Lower leg skin (tissue), 4 donors: ENCODE measurements around the gene HNRNPL. TPM values are rescaled to one million over a fixed set of nuclear protein-coding genes. Genes with fewer than 3 reads are reported as not detected.
"Not testable (repeated sequence)": the region's sequence is repeated elsewhere in the genome, so short reads cannot be mapped to it uniquely, and the experiment has no call there.

Source experiments
- DNase-seq, 2 donors: peaks; one replicate each; pipeline ENCODE4 v3.0.0-alpha.2; 2019; ENCODE audit warnings: low spot score in 2 of 2
- H3K4me3 ChIP-seq: fragments of 200-600 bp; sonication (generic); 2 replicates; pipeline ENCODE4 v1.5.1; 2017; ENCODE audit warnings: mild to moderate bottlenecking, low read depth; ENCODE audit not compliant: poor library complexity, severe bottlenecking
- POLR2A ChIP-seq, 2 donors: fragments of 450-650 bp; IDR thresholded peaks; one replicate each; pipeline ENCODE4 v1.6.1; 2016 to 2017; ENCODE audit warnings: antibody characterized with exemption in 2 of 2, mild to moderate bottlenecking in 1 of 2, moderate library complexity in 1 of 2
- WGBS, 2 donors: methylation state at CpG; one replicate each; pipeline ENCODE4 v1.1.5; 2018; 5-methylcytosine and 5-hydroxymethylcytosine counted together
- intact Hi-C: fragments of 100-400 bp; cut with DNase I; formaldehyde crosslinking; loops from one replicate; pipeline ENCODE4 v1.15.0; 2023; ENCODE audit warnings: low total_unique reads
- total RNA-seq, 4 donors: library from RNA; depleted of rRNA; stranded (reverse); fragments of >200 nt; gene quantifications; one replicate each; pipeline ENCODE4 v1.1.0, GENCODE V29; 2016
- TF ChIP-seq, protein P1 (sequence below), 3 donors: fragments of 450-650 bp; IDR thresholded peaks; one replicate each; pipeline ENCODE4 v1.5.1; 2016; ENCODE audit warnings: antibody characterized with exemption in 3 of 3, mild to moderate bottlenecking in 3 of 3, moderate library complexity in 2 of 3

The HNRNPL gene
- total RNA-seq, 4 donors from 2014 or later: 147 to 203 (median 177) TPM

DNA sequence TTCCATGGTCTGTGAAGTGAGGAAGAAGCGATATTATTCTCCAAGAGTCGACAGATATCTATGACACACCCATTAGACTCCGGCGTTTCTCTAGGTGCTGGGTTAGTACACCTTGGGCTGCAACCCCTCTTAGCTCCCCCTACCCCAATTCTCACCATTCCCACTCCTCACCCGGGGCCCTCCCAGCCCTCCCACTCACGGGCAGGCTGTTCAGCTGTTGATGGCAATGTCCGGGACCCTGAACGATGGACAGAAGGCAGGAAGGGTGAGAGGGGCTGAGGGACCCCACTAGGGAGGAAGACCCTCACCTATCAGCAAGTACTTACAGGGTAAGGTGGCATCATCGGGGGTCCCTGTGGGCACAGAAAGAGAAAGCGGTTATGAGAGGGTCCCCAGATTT is 46.2 kb downstream of the HNRNPL start:
- intact Hi-C loops: no loop called here
- 91 to 92% methylated on average over 10 of the region's 10 CpGs for WGBS, 2 donors
- H3K4me3 ChIP-seq: no peak overlapping the region
- no peak for TF ChIP-seq POLR2A (IDR thresholded peaks at IDR 0.05)
- TF ChIP-seq, protein P1, sequence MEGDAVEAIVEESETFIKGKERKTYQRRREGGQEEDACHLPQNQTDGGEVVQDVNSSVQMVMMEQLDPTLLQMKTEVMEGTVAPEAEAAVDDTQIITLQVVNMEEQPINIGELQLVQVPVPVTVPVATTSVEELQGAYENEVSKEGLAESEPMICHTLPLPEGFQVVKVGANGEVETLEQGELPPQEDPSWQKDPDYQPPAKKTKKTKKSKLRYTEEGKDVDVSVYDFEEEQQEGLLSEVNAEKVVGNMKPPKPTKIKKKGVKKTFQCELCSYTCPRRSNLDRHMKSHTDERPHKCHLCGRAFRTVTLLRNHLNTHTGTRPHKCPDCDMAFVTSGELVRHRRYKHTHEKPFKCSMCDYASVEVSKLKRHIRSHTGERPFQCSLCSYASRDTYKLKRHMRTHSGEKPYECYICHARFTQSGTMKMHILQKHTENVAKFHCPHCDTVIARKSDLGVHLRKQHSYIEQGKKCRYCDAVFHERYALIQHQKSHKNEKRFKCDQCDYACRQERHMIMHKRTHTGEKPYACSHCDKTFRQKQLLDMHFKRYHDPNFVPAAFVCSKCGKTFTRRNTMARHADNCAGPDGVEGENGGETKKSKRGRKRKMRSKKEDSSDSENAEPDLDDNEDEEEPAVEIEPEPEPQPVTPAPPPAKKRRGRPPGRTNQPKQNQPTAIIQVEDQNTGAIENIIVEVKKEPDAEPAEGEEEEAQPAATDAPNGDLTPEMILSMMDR (IDR thresholded peaks at IDR 0.05): no peak
- DNase-seq: no peak

DNA sequence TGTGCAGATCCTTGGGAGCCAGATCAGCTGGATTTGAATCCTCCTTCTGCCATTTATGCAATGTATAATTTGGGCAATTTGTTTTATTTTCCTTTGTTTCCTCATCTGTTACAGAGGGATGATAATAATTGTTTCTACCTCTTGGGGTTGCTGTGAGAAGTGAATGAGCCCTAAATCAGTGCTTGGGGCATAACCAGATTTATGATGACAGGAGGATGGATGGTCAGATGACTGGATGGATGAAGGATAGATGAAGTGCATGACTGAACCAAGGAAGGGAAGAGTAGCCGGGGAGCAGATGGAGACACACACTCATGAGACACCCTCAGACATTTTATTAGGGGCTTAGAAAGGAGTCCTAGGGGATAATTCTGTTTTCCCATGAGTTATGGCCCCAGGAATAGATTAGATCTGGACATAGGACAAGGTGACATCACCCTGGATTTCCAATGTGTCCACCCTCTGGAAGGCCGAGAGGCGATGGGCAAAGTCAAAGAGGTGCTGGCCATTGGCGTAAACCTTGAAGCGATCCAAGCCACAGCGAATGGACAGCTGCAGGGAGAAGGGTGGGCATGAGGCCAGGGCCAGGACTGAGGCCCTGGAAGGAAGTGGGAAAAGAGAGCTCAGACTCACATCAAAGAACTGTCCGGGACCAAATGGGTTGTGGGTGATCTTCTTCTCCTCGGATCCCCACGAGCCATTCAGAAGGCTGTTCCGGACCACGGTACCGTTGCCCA is 48.3 kb downstream of the HNRNPL start:
- 95 to 96% methylated on average over 12 of the region's 12 CpGs for WGBS, 2 donors
- TF ChIP-seq, protein P1 (IDR thresholded peaks at IDR 0.05): no peak
- no peak for TF ChIP-seq POLR2A (IDR thresholded peaks at IDR 0.05)
- intact Hi-C loops: no loop called here
- DNase-seq: no peak
- no peak overlapping the region for H3K4me3 ChIP-seq

GRCh38 chr19:38800577-38801347 is 49.0 kb downstream of the HNRNPL start:
- H3K4me3 ChIP-seq: no peak overlapping the region
- WGBS, 2 donors: 92 to 96% methylated on average over 5 of the region's 5 CpGs
- DNase-seq: no peak
- intact Hi-C loops: no loop called here
- TF ChIP-seq POLR2A (IDR thresholded peaks at IDR 0.05): no peak
- TF ChIP-seq, protein P1 (IDR thresholded peaks at IDR 0.05): no peak

DNA sequence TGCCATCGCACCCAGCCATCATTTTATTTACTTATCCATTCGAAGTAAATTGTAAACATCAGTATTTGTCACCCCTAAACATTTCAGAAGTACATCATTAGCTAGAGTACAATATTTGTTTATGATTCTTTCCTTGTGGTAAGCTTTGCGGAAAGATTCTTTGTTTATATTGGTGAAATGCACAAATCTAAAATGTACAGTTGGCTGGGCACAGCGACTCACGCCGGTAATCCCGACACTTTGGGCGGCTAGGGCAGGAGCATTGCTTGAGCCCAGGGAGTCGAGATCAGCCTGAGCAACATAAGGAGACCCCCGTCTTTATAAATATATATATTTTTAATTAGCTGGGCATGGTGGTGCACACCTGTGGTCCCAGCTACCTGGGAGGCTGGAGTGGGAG is 50.7 kb downstream of the HNRNPL start:
- intact Hi-C loops: no loop called here
- no peak for DNase-seq
- no peak for TF ChIP-seq POLR2A (IDR thresholded peaks at IDR 0.05)
- TF ChIP-seq, protein P1 (IDR thresholded peaks at IDR 0.05): no peak
- H3K4me3 ChIP-seq: no peak overlapping the region
- WGBS, 2 donors: 87% methylated on average over 10 of the region's 10 CpGs

DNA sequence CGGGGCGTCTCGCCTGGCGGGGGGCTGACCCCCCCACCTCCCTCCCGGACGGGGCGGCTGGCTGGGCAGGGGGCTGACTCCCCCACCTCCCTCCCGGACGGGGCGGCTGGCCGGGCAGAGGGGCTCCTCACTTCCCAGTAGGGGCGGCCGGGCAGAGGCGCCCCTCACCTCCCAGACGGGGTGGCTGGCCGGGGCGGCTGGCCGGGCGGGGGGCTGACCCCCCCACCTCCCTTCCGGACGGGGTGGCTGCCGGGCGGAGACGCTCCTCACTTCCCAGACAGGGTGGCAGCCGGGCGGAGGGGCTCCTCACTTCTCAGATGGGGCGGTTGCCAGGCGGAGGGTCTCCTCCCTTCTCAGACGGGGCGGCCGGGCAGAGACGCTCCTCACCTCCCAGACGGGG is 52.0 kb downstream of the HNRNPL start:
- DNase-seq, H3K4me3 ChIP-seq, intact Hi-C loops: not testable (repeated sequence)
- WGBS, 2 donors: 91% methylated on average over 12 of the region's 33 CpGs; no CpG with 5 or more reads in 1 of the 2 donors

- TF ChIP-seq, protein P1 (IDR thresholded peaks at IDR 0.05): no peak
- no peak for TF ChIP-seq POLR2A (IDR thresholded peaks at IDR 0.05)
- DNase-seq: no peak
- intact Hi-C loops: no loop called here
- WGBS, 2 donors: 35 to 82% methylated on average over 2 of the region's 2 CpGs
- H3K4me3 ChIP-seq: no peak overlapping the region
Observed at GRCh38 chr19:38796154-38796553, 53.6 kb downstream of the HNRNPL start.
